A204.1 (cell line): ENCODE measurements around the gene CLCN4.

ENCODE experiments used
- FAIRE-seq: peaks from 2 replicates; lab custom pipeline; 2012; peaks lifted over from hg19 to GRCh38; lab: Jason Lieb, UNC

The CLCN4 gene

DNA sequence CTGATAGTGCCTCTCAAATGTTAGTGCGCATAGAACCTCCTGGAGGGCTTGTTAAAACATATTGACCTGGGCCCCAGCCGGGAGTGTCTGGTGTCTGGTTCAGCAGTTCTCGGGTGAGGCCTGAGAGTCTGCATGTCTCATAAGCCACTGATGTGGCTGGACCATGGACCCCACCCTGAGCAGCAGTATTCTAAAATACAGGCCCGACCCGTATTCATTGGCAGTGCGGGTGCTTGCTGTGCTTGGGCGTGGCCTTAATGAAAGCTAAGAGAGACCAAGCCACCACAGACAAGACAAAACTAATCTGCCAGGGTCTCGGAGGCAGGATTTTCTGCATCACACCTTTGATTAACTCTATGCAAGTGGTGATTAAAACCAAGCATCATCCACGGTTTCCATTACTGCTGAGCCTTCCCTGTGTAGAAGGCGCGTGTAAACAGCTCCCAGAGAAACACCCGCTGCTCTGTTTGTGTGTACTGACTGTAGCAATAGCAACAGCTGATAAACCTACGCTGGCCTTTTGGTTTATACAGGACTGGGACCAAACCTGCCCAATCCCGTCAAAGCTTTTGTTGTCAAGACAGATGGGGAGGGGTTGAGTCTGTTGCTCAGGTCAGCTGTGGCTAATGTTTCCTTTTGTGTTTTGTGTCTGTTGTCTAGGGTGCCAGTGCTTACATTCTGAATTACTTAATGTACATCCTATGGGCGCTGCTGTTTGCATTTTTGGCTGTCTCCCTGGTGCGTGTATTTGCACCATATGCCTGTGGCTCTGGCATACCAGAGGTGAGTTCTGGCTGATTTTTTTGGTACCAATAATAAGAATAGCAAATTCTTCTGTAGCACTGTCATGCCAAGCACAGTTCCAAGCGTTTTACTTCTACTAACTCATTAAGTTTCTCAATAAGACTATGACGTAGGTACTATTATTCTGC, 40.8 kb downstream of the CLCN4 start:
- no peak for FAIRE-seq

DNA sequence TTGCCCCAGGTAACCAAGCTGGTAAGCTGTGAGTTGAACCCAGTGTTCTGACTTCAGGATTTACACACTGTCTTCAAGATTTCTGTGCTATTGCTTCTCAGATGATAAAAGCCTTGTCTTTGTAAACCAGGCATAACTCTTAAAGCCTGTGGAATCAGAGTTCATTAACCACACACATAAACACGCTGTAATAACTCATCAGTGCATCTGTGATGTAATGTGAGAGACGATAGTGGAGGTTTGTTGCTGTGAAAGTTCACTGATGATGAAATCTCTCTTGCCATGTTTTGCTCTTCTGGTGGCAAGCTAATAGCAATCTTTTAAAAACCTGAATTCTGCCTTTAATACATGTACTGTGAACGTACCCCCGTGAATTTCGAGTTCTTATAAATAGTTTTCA, 41.5 kb downstream of the CLCN4 start:
- FAIRE-seq, result no peak

DNA sequence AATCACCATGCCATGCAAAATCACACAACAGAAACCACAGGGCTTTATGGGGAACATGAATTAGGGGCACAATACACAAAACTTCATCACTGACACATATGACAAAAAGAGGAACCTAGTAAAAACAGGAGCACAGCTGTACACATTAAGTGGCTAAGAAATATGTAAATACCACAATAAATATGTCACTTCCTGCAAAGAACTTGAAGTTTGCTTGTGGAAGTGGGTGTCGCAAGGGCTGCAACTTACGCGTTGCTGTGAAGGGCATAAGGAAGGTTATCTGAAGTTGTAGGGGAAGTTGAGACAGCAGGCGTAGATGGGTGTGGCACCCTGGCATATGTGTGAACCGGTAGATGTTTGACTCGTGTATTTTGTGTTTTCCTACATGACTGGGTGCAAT, 42.4 kb downstream of the CLCN4 start:
- no peak for FAIRE-seq

DNA sequence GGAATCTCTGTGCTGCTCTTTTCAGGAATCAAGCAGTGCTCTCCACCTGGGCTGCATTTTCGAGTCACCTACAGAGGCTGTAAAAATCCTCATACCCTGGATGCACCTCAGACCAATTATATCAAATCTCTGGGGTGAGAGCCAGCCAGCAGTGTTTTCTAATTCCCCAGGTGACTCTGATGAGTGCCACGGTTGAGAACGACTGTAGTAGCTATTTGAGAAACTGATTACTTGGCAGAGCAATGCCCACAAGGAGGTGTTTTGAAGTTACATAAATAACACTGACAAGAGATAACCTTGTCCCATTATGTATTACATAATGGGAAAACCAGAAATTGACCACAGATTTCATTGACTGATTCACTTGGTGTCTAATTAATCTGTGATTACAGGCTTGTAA, 46.8 kb downstream of the CLCN4 start:
- no peak for FAIRE-seq

DNA sequence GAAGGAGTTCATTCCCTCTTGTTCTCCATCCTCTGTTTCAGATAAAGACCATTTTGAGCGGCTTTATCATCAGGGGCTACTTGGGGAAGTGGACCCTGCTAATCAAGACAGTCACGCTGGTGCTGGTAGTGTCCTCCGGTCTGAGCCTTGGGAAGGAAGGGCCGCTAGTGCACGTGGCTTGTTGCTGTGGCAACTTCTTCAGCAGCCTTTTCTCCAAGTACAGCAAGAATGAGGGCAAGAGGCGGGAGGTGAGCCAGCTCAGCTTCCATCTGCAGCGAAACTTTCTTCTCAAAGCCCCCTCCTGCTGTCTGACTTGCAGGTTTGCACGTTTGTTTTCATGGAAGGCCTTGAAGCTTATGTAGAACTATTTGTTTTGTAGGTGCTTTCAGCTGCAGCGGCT, 49.5 kb downstream of the CLCN4 start:
- FAIRE-seq, result no peak

DNA sequence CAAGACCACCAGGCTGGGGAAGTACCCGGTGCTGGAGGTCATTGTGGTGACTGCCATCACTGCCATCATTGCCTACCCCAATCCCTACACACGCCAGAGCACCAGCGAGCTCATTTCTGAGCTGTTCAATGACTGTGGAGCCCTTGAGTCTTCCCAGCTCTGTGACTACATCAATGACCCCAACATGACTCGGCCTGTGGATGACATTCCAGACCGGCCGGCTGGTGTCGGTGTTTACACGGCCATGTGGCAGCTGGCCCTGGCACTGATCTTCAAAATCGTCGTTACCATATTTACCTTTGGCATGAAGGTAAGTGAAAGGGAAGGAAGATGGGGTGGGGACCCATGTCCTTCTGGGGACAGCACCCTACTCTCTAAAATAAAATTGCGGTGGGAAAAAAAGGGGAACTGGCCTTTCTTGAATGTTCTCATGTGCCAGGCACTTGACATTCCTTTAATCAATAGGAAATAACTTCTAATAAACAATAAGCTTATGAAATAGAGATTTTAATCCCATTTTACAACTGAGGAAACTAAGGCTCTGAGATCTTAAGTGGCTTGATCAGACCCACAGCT, 51.6 kb downstream of the CLCN4 start:
- FAIRE-seq, result no peak

DNA sequence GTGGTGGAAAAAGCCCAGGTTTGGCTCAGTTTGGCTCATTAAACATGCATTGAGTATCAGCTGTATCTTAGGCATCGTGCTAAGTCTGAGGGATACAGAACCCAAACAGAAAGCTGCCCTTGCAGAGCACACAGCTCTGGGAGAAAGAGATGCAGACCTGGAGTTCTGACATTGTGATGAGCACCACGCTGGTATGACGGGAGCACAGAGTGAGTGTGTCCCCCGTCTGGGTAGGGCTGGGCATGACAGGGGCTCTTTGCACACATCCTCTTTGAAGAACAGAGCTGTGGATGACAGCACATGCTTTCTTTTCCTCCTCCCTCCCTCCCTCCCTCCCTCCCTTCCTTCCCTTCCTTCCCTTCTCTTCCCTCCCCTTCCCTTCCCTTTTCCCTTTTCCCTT, 52.2 kb downstream of the CLCN4 start:
- no peak for FAIRE-seq

DNA sequence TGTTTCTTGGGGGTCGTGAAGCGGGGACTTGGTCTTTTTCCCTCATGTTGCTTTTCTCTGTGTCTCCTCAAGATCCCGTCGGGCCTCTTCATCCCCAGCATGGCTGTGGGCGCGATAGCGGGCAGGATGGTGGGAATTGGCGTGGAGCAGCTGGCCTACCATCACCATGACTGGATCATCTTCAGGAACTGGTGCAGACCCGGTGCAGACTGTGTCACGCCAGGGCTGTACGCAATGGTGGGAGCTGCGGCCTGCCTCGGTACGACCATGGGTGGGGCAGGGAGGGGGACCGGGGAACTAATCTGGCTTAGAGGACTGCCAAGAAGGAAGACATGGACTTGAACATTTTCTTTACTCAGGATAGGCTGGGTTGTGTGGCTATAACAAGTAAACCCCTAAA, 55.6 kb downstream of the CLCN4 start:
- FAIRE-seq, result no peak

DNA sequence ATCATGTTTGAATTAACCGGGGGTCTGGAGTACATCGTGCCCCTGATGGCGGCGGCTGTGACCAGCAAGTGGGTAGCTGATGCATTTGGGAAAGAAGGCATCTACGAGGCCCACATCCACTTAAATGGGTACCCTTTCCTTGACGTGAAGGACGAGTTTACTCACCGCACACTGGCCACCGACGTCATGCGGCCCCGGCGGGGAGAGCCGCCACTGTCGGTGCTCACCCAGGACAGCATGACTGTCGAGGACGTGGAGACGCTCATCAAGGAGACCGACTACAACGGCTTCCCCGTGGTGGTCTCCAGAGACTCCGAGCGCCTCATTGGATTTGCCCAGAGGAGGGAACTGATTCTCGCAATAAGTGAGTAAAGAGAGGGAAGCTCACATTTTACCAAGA, 56.9 kb downstream of the CLCN4 start:
- no peak for FAIRE-seq

DNA sequence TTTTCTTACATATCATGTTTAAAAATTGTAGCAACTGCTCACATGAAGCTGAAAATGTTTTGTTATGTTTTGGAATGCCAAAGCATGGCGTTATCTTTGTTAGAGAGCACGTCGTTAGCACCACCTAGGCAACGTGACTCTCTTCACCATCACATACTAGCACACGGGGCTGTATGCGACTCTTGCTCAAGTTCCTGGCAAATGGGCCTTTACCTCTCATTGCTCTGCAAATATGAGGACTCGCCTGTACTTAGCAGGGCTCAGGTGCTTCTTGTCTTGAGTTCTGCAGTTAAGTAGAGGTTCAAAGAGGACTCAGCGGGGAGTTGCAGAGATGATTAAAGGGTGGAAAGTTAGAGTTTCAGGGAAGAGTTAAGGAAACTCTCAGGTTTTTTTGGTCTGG, 59.4 kb downstream of the CLCN4 start:
- no peak for FAIRE-seq

DNA sequence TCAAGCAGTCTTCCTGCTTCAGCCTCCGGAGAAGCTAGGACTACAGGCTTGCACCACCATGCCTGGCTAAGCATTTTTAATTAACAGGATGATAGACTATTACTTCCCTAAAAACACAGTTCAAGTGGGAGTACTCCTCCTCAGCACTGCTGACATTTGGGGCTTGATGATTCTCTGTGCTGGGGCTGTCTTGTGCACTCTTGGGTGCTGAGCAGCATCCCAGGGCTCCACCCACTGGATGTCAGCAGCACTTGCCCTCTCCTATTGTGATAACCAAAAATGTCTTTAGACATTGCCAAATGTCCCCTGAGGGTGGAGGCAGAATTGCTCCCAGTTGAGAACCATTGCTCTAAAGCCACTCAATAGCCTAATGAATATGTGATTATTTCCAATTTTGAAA, 60.4 kb downstream of the CLCN4 start:
- FAIRE-seq, result no peak

DNA sequence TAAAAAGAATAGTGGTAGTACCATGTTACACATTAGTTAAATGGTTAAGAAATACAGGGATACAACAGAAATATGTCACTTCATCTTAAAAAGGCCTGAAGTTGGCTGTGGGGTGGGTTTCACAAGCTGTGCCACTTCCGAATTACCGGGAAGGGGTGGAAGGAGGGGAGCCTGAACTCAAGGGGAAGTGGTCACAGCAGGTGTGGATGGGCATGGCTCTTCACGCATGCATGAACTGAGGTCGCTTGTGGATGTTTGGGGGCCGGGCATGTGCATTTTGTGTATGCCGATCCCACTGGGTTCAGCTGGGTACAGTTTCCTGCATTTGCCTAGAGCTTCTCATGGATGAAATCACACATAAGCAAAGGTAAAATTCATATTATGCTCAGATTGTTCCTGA, 64.9 kb downstream of the CLCN4 start:
- FAIRE-seq, result no peak

DNA sequence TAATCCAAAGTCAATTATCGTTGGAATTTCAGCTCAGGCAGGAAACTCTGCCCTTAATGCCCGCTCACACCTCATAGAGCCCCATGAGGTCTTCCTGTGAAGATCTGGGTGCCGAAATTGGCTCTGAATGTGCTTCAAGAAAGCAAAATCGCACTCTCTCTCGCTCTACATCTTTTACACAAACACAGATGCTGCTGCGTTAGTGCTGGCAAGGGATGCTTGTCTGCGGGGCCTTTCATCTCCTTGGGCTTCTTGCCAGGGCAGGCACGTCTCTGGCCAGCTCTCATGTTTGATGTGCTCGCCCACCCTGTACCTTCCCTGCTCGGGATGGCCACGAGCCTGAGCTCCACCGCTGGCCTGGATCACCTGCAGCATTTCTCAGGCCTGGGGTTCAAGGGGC, 66.5 kb downstream of the CLCN4 start:
- no peak for FAIRE-seq

DNA sequence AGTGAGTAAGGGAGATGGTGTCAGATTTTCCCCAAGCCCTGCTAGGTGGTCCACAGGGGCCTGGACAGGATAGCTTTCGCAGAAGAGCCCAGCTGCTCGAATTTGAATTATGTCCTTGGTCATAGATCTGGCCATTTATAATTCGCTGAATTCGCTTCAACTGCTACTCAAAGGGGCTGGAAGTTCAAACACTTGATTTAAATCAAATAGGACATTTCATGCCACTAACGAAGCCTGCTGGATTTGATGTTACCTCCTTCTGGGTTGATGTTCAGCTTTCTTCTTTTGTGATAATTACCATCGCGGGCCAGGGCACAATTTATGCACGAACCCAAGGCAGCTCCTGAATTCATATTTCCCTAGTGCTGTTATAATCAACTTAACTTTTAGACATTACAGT, 67.0 kb downstream of the CLCN4 start:
- FAIRE-seq, result no peak

DNA sequence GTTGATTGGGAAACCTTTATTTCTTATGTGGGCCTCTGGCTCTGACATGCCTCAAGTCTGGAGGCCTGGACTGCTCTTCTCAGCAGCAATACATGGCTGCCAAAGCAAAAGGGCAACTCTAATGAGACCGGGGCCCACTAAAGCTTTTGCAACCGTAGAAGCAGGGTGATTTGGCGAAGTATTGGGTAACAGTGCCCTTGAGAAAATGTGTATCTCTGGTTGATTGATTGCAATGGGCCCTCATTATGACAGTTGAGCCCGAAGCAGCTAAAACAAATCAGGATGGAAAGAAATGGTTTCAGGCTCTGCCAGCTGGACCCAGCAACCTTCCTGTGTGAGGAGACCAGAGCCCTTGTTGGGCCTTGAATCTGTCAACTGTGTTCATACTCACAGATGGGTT, 73.4 kb downstream of the CLCN4 start:
- no peak for FAIRE-seq

DNA sequence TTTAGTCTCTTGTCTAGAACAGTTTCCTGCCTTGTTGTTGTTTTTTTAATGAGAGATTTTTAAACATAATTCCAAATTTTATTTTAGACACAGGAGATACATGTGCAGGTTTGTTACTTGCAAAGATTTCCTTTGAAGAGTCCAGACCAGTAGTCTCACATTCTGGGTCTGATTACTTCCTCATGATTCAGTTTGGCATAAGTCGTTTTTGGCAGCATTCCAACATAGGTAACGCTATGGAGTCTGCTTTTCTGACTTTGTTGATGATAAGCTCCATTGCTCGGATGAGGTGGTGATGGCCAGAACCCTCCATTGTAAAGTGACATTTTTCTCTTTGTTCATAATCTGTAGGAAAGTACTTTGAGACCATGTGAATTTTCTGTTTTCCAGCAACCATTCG, 74.7 kb downstream of the CLCN4 start:
- FAIRE-seq, result no peak

DNA sequence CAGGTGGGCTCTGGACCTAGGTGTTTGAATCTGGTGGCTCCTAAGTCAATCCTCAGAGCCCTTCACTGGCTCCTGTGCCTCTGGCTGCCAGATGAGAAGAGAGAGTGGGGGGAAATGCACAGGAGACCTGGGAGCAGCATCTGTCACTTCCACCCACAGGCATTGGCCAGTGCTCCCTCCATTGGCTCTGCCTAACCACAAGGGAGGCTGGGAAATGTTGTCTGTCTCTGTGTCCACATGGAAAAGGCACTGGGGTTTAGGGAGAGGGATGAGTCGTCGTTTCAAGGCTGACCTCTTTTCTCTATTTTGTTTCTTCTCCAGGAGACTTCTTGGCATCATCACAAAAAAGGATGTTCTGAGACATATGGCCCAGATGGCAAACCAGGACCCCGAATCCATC, 76.4 kb downstream of the CLCN4 start:
- no peak for FAIRE-seq

DNA sequence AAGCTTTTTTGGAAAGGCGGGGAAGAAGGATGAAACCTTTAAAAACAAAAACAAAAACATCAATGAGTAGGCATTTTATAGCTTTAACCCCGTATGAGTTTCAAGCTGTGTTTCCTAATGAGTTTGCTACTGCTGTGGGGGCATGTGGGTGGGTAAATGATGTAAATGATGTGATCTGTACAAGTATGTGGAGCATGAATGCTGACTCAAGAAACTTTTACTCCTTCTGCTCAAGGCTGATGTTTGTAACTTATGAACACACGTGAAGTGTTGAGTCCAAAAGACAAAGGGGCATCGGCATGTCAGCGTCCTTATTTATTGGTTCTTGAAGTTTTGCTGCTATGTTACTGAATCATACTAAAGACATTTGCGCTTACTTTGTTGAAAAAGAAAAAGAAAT, 76.9 kb downstream of the CLCN4 start:
- no peak for FAIRE-seq

DNA sequence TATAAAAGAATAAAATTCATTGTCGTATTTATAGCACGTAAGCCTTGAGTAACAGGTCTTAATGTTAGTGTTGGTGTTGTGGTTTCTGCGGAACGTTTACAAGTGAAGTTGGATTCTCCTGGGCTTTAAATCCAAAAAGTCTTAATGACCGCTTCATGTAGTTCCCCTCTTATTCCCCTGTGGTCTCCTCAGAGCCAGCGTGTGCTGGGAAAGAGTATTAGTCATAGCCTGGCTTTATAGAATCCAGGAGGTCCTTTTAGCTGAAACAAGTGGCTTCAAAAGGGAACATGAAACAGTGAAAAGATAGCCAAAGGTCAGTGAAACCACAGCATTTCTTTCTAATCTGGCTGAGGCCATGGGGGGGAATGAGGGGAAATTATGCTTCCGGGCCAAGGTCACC, 79.1 kb downstream of the CLCN4 start:
- no peak for FAIRE-seq

DNA sequence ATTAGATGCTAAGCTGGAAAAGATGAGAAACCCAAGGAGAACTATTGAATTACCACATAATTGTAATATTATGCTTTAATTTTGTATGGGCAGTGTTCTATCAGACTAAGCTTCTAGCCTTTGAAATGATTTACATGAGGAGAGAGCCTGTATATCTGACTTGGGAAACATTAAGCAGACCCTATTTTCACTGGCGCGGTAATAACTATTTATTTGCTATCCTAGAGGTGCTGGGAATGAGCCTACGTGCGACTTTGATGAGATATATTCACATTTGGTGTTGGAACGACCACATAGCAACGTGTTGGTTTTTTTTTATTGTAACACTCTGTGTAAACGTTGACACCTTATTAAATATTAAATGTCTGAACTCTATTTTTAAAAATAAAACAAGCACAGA, 80.5 kb downstream of the CLCN4 start:
- no peak for FAIRE-seq

DNA sequence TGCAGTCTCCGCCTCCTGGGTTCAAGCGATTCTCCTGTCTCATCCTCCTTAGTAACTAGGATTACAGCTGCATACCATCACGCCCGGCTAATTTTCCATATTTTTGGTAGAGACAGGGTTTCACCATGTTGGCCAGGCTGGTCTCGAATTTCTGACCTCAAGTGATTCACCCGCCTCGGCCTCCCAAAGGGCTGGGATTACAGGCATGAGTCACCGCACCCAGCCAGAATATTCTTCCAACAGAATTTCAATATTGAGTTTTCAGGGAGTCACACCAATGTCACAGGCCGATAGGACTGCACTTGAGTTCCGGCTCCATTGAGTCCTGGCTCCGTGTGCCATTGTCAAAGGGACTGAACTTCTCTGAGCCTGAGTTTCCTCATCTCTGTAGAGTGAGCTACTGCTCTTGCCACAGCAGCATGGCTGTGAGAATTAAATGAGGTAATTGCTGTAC, 82.9 kb downstream of the CLCN4 start:
- FAIRE-seq, result no peak

DNA sequence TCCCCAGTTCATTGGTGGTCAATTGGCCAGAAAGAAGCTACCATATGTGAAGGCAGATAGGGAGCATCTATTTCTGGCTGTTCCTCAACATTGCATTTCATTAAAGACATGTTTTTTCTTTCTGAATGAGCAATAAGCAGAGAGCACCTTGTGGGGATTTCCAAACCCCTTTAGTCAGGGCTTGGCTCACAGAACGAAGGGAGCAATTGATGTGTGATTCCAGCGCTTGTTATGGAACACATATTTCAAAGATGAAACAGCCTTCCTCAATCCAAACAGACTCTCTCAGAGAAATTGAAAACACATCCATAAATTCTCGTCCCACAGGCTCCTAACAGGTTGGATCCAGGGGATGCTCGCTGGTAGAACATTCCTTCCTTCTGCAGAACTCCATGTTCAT, 84.1 kb downstream of the CLCN4 start:
- no peak for FAIRE-seq

DNA sequence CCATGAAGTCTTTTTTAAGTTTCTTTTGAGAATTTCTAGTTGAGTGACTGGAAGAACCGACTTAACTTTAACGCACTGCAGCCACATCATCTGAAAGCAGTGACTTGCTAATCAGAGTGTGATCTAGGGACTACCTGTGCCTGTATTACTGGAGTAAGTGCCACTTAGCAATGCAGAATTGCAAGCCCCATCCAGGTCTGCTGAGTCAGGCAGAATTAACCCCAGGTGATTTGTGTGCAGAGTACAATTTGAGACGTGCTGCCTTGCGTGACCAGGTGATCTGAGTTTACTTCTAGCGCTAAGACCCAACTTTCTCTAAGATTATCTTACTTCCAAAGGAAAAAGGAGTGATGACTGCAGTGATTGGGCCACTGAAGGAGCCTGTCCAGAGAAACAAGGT, 85.3 kb downstream of the CLCN4 start:
- FAIRE-seq, result no peak

DNA sequence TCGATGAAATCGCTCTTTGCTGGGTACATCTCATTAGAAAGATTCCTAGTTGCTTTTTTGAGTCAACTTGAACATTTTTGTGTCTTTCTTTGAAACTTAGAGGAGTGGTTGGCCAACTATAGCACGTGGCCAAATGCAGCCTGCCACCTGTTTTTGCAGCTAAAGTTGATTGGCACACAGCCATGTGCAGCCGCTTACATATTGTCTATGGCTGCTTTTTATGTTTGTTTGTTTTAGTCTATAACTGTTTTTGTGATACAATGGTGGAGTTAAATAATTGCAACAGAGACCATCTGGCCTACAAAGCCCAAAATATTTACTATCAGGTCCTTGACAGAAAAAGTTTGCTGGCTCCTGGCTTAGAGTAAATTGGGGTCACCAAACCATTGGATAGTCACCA, 86.3 kb downstream of the CLCN4 start:
- FAIRE-seq, result no peak
